ENCODE data around the gene SLC8A2.

The SLC8A2 gene

DNA sequence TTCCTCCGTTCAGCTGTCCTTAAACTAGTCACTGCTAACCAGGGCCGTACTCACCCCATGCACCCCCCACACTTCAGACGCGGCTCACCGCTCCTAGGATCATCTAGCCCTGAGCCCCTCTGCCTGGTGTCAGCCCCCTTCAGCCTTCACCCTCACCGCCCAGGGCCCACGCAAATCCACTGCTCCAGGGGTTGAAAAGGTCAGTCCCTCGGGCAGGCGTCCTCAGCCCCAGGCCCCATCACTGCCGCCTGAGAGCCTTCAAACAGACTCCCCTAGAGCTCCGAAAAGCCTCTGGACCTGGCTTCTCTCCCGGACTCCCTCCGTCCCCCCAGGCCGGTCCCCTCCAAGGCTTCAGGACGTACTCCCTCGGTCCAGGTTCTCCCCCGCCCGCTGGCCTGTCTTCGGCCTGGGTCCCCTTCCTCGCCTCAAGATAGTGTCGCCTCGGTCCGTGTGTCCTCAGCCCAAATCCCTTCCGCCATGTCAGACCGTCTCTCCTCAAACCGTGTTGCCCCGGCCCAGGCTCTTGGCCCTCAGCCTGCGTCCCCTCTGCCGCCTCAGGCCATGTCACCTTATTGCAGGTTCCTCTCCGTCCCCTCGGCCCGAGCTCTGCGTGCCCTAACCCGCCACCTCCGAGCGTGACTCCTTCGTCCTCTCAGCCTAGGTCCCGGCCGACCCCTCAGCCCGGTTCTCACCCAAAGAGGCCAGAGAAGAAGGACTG is 42.6 kb upstream of the SLC8A2 start:
- in situ Hi-C loops (cut with HindIII; ENCODE audit: low sequenced_read_pairs) = no loop called here
- H3K4me3 ChIP-seq (ENCODE audit: low read depth, low read length) = peak overlapping the region; percentile 100
- DNase-seq (ENCODE audit: low read depth) = no peak
- TF ChIP-seq, protein P1, sequence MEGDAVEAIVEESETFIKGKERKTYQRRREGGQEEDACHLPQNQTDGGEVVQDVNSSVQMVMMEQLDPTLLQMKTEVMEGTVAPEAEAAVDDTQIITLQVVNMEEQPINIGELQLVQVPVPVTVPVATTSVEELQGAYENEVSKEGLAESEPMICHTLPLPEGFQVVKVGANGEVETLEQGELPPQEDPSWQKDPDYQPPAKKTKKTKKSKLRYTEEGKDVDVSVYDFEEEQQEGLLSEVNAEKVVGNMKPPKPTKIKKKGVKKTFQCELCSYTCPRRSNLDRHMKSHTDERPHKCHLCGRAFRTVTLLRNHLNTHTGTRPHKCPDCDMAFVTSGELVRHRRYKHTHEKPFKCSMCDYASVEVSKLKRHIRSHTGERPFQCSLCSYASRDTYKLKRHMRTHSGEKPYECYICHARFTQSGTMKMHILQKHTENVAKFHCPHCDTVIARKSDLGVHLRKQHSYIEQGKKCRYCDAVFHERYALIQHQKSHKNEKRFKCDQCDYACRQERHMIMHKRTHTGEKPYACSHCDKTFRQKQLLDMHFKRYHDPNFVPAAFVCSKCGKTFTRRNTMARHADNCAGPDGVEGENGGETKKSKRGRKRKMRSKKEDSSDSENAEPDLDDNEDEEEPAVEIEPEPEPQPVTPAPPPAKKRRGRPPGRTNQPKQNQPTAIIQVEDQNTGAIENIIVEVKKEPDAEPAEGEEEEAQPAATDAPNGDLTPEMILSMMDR (IDR thresholded peaks at IDR 0.05; ENCODE audit: low read depth, low read length, missing control alignments) = no peak

DNA sequence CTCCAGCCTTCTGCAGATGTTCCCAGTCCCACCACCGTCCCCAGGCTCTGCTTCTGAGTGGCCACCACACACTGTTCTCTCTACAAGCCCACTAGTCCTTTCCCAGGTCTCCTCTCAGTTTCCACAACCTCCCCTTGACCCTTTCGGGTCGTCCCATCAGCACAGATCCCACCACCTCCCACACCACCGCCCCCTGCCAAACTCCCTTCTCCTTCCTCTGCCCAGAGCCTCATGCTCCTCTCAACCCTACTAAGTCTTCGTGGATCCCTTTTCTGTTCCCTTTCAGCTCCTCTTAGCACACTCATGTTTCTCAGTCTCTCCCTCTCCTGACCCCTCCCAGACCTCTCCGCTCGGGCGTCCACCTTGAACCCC is 41.2 kb upstream of the SLC8A2 start:
- H3K4me3 ChIP-seq (ENCODE audit: low read depth, low read length) = no peak overlapping the region
- TF ChIP-seq, protein P1 (IDR thresholded peaks at IDR 0.05; ENCODE audit: low read depth, low read length, missing control alignments) = no peak
- in situ Hi-C loops (cut with HindIII; ENCODE audit: low sequenced_read_pairs) = no loop called here
- no peak for DNase-seq (ENCODE audit: low read depth)

DNA sequence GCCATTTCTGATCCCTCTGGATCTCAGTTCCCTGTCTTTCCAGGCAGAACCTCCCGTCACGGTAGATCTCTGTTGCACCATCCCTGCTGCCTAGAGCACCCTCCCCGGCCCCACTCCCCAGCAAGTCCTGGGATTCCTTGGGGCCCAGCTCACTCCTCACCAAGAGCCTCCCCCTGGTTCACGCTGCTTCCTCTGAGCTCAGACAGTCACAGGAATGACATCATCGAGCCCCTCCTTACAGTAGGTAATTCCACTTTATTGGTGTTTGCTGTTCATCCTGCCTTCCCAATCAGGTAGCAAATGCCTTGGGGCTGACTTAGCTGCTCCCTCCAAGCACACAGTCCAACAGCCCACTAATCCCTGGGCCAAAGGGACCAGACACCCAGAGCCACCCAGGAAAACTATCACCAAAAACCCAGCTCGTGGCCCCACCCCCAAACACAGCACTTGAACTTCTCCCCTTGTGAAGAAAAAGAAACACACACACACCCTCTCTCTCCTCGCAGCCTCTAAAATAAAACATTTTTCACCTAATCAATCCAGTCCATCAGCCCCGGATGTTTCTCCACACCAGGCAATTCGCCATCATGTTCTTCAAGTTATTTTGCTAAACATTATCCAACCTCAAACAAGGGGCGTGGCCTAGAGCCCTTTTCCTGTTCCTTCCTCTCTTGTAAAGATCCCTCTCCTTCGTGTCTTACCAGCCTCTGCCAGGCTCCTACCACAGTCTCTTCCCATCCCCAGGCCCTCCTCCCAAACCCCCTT is 40.7 kb upstream of the SLC8A2 start:
- in situ Hi-C loops (cut with HindIII; ENCODE audit: low sequenced_read_pairs) = no loop called here
- DNase-seq (ENCODE audit: low read depth) = no peak
- TF ChIP-seq, protein P1 (IDR thresholded peaks at IDR 0.05; ENCODE audit: low read depth, low read length, missing control alignments) = no peak
- H3K4me3 ChIP-seq (ENCODE audit: low read depth, low read length) = no peak overlapping the region

DNA sequence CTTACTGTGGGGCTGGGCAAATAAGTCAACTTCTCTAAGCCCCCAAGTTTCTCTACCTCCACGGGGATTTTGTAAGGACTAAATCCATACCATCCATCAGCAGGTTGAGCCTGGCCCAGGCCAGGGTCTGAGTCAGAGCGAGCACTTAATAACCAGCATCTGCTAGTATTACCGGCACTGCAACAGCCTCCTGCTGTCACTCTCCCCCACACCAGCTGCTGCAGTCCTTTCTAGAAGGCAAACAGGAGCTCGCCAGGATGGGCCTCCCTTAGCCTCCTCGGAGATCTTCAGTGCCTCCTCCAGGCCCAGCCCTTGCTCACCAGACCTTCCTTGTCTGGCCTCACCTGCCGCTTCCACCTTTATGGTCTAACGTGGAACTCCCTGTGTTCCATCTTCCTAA is 40.0 kb upstream of the SLC8A2 start:
- H3K4me3 ChIP-seq (ENCODE audit: low read depth, low read length) = no peak overlapping the region

DNA sequence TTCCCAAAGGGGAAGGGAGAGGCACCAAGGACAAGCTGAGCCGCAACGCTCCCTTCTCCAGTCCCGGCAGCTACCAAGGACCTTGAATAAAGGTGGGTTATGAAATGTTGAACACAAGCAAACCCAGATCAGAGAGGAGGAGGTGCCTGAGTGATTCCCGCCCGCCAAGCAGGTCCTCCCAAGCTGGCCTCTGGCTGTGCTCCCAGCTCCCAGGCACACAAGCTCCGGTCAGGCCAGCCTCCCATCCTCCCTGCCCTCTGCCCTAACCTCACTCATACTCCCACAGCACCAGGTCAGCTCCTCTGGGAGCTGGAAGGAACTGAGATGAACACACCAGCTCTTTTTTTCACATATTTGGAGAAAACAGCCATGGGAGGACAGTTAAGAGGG is 39.4 kb upstream of the SLC8A2 start:
- TF ChIP-seq, protein P1 (IDR thresholded peaks at IDR 0.05; ENCODE audit: low read depth, low read length, missing control alignments) = no peak
- no peak for DNase-seq (ENCODE audit: low read depth)
- no peak overlapping the region for H3K4me3 ChIP-seq (ENCODE audit: low read depth, low read length)
- in situ Hi-C loops (cut with HindIII; ENCODE audit: low sequenced_read_pairs) = no loop called here

More for the DNA sequence above, 40.0 kb upstream of the SLC8A2 start:
- in situ Hi-C loops (cut with HindIII; ENCODE audit: low sequenced_read_pairs) = no loop called here
- no peak for DNase-seq (ENCODE audit: low read depth)
- TF ChIP-seq, protein P1 (IDR thresholded peaks at IDR 0.05; ENCODE audit: low read depth, low read length, missing control alignments) = no peak

DNA sequence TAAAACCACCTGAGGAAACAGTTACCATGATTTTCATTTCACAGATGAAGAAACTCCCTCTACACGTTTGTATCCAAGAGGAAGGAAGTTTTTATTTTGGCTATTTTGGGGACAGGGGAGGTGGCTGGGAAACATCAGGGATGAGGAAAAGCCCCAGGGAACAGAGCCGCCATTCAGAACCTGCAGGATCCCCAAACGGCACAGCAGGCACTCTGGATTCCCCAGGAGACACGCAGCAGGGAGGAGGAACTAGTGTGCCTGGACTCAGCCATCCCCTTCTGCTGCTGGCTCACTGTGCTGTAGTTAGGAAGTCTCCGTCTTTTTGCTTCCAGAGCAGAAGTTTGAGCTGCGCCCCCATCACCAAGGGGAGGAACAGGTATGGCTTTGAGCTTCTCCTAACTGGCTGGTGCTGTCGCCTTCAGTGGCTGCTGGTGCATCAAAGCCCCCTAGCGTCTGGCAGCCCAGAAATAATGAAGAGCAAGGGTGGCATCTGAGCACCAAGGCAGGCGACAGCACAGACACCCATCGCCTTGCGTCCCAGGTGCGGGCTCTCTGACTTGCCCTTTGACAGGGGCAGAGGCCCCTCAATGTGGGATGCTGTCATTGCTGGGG is 38.9 kb upstream of the SLC8A2 start:
- H3K4me3 ChIP-seq (ENCODE audit: low read depth, low read length) = no peak overlapping the region
- no peak for DNase-seq (ENCODE audit: low read depth)
- TF ChIP-seq, protein P1 (IDR thresholded peaks at IDR 0.05; ENCODE audit: low read depth, low read length, missing control alignments) = no peak
- in situ Hi-C loops (cut with HindIII; ENCODE audit: low sequenced_read_pairs) = no loop called here
